IMR-90 (cell line): ENCODE results near the gene CUX1. TPM values are rescaled to one million over a fixed set of nuclear protein-coding genes. Genes with fewer than 3 reads are reported as not detected.

ENCODE experiments used
- ATAC-seq: fragments of 200-7000 bp; cut with Tn5 transposase; 2 replicates; pipeline ENCODE4 v1.9.1; 2020; ENCODE audit warnings: low read depth, mild to moderate bottlenecking, moderate library complexity
- BruUV-seq: library from RNA; stranded (reverse); fragments of 400-500 nt; replicated peaks from 2 replicates; lab custom pipeline; 2021; lab: Mats Ljungman, UMichigan
- CTCF ChIA-PET: fragments of 300-600 bp; formaldehyde crosslinking; extraction: SDS; loops from one replicate; lab custom pipeline; 2021; ENCODE audit warnings: antibody characterized with exemption; lab: Yijun Ruan, JAX
- POLR2A ChIA-PET: fragments of 300-600 bp; sonication (Branson Sonifier 250); formaldehyde crosslinking; loops from one replicate; lab custom pipeline; 2022; ENCODE audit warnings: antibody characterized with exemption; ENCODE audit not compliant: unreplicated experiment; lab: Charles Lee
- DNase-seq: peaks from one replicate; pipeline ENCODE4 v3.0.0; 2013
- H2AFZ ChIP-seq: replicated peaks from 2 replicates; pipeline ENCODE3; 2013; ENCODE audit warnings: low read length, mild to moderate bottlenecking; ENCODE audit not compliant: poor library complexity
- H2AK5ac ChIP-seq: 2 replicates; pipeline ENCODE4 v1.6.1; 2013; ENCODE audit warnings: low read depth, low read length, inconsistent platforms
- H2AK9ac ChIP-seq: replicated peaks from 2 replicates; pipeline ENCODE3; 2013; ENCODE audit warnings: mild to moderate bottlenecking, low read depth, low read length, moderate library complexity; ENCODE audit not compliant: poor library complexity
- H2BK120ac ChIP-seq: 2 replicates; pipeline ENCODE4 v1.6.1; 2013; ENCODE audit warnings: low read depth, low read length, inconsistent platforms
- H2BK15ac ChIP-seq: 3 replicates; pipeline ENCODE4 v1.6.1; 2013; ENCODE audit warnings: low read depth, low read length, inconsistent platforms
- H2BK20ac ChIP-seq: 2 replicates; pipeline ENCODE4 v1.6.1; 2013; ENCODE audit warnings: low read depth, mild to moderate bottlenecking, inconsistent platforms, low read length, moderate library complexity
- H2BK5ac ChIP-seq: 2 replicates; pipeline ENCODE4 v1.6.1; 2013; ENCODE audit warnings: mild to moderate bottlenecking, low read depth, low read length, inconsistent platforms; ENCODE audit not compliant: poor library complexity, severe bottlenecking
- H3K14ac ChIP-seq: replicated peaks from 2 replicates; pipeline ENCODE4 v1.6.1; 2013; ENCODE audit warnings: low read depth, low read length, inconsistent platforms
- H3K18ac ChIP-seq: 2 replicates; pipeline ENCODE4 v1.6.1; 2013; ENCODE audit warnings: low read depth, low read length, control low read depth
- H3K23ac ChIP-seq: 2 replicates; pipeline ENCODE4 v1.6.1; 2013; ENCODE audit warnings: low read depth, low read length, inconsistent platforms
- H3K27ac ChIP-seq: 2 replicates; pipeline ENCODE4 v1.5.1; 2013; ENCODE audit warnings: mild to moderate bottlenecking, control low read depth, low read length; ENCODE audit not compliant: insufficient read depth
- H3K27me3 ChIP-seq: 2 replicates; pipeline ENCODE4 v1.6.1; 2013; ENCODE audit warnings: low read length; ENCODE audit not compliant: control insufficient read depth, insufficient read depth
- H3K36me3 ChIP-seq: 2 replicates; pipeline ENCODE4 v1.6.1; 2013; ENCODE audit warnings: low read length, mixed read lengths; ENCODE audit not compliant: control insufficient read depth, insufficient read depth
- H3K4ac ChIP-seq: 2 replicates; pipeline ENCODE4 v1.6.1; 2013; ENCODE audit warnings: low read depth, low read length, inconsistent platforms
- H3K4me1 ChIP-seq: 2 replicates; pipeline ENCODE4 v1.6.1; 2013; ENCODE audit warnings: low read length, mixed read lengths; ENCODE audit not compliant: control insufficient read depth, insufficient read depth
- H3K4me2 ChIP-seq: 2 replicates; pipeline ENCODE4 v1.6.1; 2013; ENCODE audit warnings: low read depth, mild to moderate bottlenecking, control low read depth, low read length, moderate library complexity
- H3K4me3 ChIP-seq: 2 replicates; pipeline ENCODE4 v1.5.1; 2013; ENCODE audit warnings: low read depth, mild to moderate bottlenecking, control low read depth, low read length, moderate library complexity; ENCODE audit not compliant: insufficient read depth
- H3K56ac ChIP-seq: 2 replicates; pipeline ENCODE4 v1.6.1; 2013; ENCODE audit warnings: low read length, inconsistent platforms; ENCODE audit not compliant: insufficient read depth; ENCODE audit errors: extremely low read depth
- H3K79me1 ChIP-seq, 2 experiments: 2 replicates each; pipeline ENCODE4 v1.6.1; 2013; ENCODE audit warnings: low read length in 2 of 2, inconsistent platforms in 1 of 2, low read depth in 1 of 2
- H3K9ac ChIP-seq: 2 replicates; pipeline ENCODE4 v1.6.1; 2013; ENCODE audit warnings: low read depth, low read length, control low read depth
- H3K9me1 ChIP-seq: 2 replicates; pipeline ENCODE4 v1.6.1; 2013; ENCODE audit warnings: low read length, inconsistent platforms; ENCODE audit not compliant: insufficient read depth
- H3K9me3 ChIP-seq: 2 replicates; pipeline ENCODE4 v1.6.1; 2013; ENCODE audit warnings: low read length; ENCODE audit not compliant: control insufficient read depth, insufficient read depth
- H4K20me1 ChIP-seq: 2 replicates; pipeline ENCODE4 v1.6.1; 2013; ENCODE audit warnings: low read length, inconsistent platforms; ENCODE audit not compliant: insufficient read depth
- H4K5ac ChIP-seq: 2 replicates; pipeline ENCODE4 v1.6.1; 2013; ENCODE audit warnings: mild to moderate bottlenecking, low read depth, low read length, control low read depth
- H4K8ac ChIP-seq, 2 experiments: 2 replicates each; pipeline ENCODE4 v1.6.1; 2013; ENCODE audit warnings: low read depth in 2 of 2, low read length in 2 of 2, control low read depth in 1 of 2, inconsistent platforms in 1 of 2
- H4K91ac ChIP-seq: 2 replicates; pipeline ENCODE4 v1.6.1; 2013; ENCODE audit warnings: low read depth, low read length, inconsistent platforms; ENCODE audit not compliant: insufficient read depth
- CEBPB ChIP-seq: IDR thresholded peaks from 2 replicates; pipeline ENCODE4 v1.6.1; 2012; ENCODE audit warnings: low read depth, low read length, improper control_type of control experiment
- CHD1 ChIP-seq: IDR thresholded peaks from 2 replicates; pipeline ENCODE4 v1.6.1; 2012; ENCODE audit warnings: low read depth, low read length, improper control_type of control experiment
- FOS ChIP-seq: fragments of 150-350 bp; IDR thresholded peaks from 2 replicates; pipeline ENCODE4 v1.6.1; 2016; ENCODE audit warnings: low read depth, low read length
- WGBS, 2 experiments: methylation state at CpG; one replicate each; pipeline versions ENCODE4 v1.1.5 to v1.1.7; 2013; ENCODE audit warnings: missing lambda C conversion rate in 2 of 2; ENCODE audit not compliant: insufficient read length in 1 of 2; ENCODE audit errors: extremely low coverage in 2 of 2; 5-methylcytosine and 5-hydroxymethylcytosine counted together
- dilution Hi-C: fragments of 300-500 bp; cut with HindIII; formaldehyde crosslinking; loops from one replicate; pipeline ENCODE4 v1.14.3; 2018; ENCODE audit warnings: low sequenced_read_pairs; ENCODE audit not compliant: unreplicated experiment
- in situ Hi-C: fragments of 300-500 bp; cut with MboI; formaldehyde crosslinking; loops from 3 replicates; pipeline ENCODE4 v1.14.3; 2019; ENCODE audit warnings: low sequenced_read_pairs, inconsistent platforms, mixed read lengths
- intact Hi-C: fragments of 100-400 bp; cut with micrococcal nuclease; formaldehyde crosslinking; loops from 2 replicates; pipeline ENCODE4 v1.10.0; 2022
- polyA plus RNA-seq, 3 experiments: library from polyadenylated mRNA; depleted of rRNA; stranded (reverse); fragments of >200 nt; gene quantifications; 2 replicates each; pipeline ENCODE4 v1.2.3, GENCODE V29; 2012; ENCODE audit warnings: low replicate concordance in 1 of 3
- total RNA-seq: library from RNA; depleted of rRNA; stranded (reverse); fragments of >200 nt; gene quantifications from 2 replicates; pipeline ENCODE4 v1.2.3, GENCODE V29; 2012
- TF ChIP-seq, protein P1 (sequence below): fragments of 150-350 bp; IDR thresholded peaks from 2 replicates; pipeline ENCODE4 v1.6.1; 2017; ENCODE audit warnings: mild to moderate bottlenecking, antibody characterized with exemption, low read length, low read depth

CUX1 gene
- total and polyA plus RNA-seq, 2 of the 4 experiments (the other 2 are of a cell fraction), result 19.7 to 46.4 TPM

DNA sequence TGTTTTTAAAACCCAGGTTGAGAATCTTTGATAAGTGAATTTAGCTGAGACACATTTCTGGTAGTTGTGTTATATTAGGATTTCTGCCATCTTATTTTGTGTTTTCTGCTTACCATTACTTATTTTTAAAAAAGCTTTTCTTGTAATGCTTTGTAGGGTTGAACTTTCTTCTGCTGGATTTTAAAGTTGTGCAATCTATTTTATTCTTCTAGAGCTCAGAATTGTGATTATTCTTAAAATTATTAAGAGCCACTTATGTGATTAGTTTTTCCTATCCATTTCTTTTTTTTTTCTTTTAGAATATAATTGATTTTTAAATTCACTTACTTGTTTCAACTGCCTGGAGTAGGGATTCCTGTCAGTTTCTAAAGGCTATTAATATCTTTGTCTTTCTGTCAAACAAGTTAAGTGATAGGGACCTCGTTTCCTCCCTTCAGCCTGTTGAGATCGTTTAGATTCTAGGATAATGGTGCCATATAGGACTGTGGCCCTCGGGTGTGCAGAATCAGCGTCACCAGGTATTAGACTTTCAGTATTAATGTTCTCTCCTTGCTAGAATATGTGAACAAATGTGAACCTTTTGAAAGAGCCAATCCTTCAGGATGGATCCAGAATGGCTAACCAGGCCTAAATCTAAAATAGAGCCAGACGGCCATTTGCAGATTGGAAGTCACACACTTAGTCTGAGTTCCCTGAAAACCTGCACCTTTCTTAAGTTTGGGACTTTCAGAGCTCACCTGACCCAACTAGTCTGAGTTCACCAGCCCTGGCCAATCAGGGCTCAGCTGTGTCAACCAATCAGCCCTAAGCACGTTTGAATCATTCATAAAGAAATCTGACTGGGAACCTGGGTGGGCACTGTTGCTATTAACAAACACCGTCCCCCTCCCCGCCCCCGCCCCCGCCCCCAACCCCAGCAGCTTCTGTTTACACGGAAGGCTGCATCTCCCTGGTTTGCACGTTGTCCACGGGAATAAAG lies 26.2 kb downstream of the CUX1 start:
- no peak overlapping the region for H3K27ac ChIP-seq
- H3K18ac ChIP-seq, result no peak overlapping the region
- H2BK20ac ChIP-seq, result no peak overlapping the region
- H2AFZ ChIP-seq, result no peak overlapping the region
- no peak overlapping the region for H2BK15ac ChIP-seq
- no peak overlapping the region for H3K9ac ChIP-seq
- no peak overlapping the region for H3K56ac ChIP-seq
- no peak overlapping the region for H4K91ac ChIP-seq
- no peak overlapping the region for H3K4me2 ChIP-seq
- CTCF ChIA-PET, result interaction anchor here (0.6 kb wide), 1 partner anchor 162 kb away, joined by 4 read pairs; no protein-coding TSS in a partner anchor
- H3K79me1 ChIP-seq, result peaks cover 29 to 64% of the 10 kb centered on the region in 2 experiments
- in situ Hi-C loops (no loop called here), intact Hi-C loops (no loop called here), dilution Hi-C loops (no loop called here)
- H3K4me1 ChIP-seq, result no peaks in the 10 kb centered on the region; the same call in 1 of the 2 replicates
- H3K23ac ChIP-seq, result no peak overlapping the region
- H3K9me3 ChIP-seq, result peaks cover 20% of the 10 kb centered on the region
- no peaks in the 10 kb centered on the region for H3K27me3 ChIP-seq
- H3K4ac ChIP-seq, result no peak overlapping the region
- TF ChIP-seq CHD1 (no peak), FOS (no peak), CEBPB (peak; percentile 47; the same call in 1 of the 2 replicates)
- TF ChIP-seq, protein P1, sequence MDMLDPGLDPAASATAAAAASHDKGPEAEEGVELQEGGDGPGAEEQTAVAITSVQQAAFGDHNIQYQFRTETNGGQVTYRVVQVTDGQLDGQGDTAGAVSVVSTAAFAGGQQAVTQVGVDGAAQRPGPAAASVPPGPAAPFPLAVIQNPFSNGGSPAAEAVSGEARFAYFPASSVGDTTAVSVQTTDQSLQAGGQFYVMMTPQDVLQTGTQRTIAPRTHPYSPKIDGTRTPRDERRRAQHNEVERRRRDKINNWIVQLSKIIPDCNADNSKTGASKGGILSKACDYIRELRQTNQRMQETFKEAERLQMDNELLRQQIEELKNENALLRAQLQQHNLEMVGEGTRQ, result no peak
- no peak overlapping the region for H3K4me3 ChIP-seq
- H3K36me3 ChIP-seq, result 0 out of 2 replicates have a peak, but pooled peaks cover 3% of the 10 kb centered on the region
- ATAC-seq (no peak), DNase-seq (no peak)
- POLR2A ChIA-PET, result no interaction called here
- no CpG with 5 or more reads among the region's 13 CpGs for WGBS, 2 experiments
- no peak overlapping the region for H4K8ac ChIP-seq
- no peak overlapping the region for H4K5ac ChIP-seq
- H2AK5ac ChIP-seq, result no peak overlapping the region
- no TSS peak for BruUV-seq
- no peak overlapping the region for H2AK9ac ChIP-seq
- peaks cover 9% of the 10 kb centered on the region; the same call in 1 of the 2 replicates for H3K9me1 ChIP-seq
- no peak overlapping the region for H3K14ac ChIP-seq
- H2BK120ac ChIP-seq, result no peak overlapping the region
- H4K20me1 ChIP-seq, result peaks cover 48% of the 10 kb centered on the region
- no peak overlapping the region for H2BK5ac ChIP-seq
